Panc1 (cell line): Measurements from ENCODE around the gene TGM6. TPM values are rescaled to one million over a fixed set of nuclear protein-coding genes. Genes with fewer than 3 reads are reported as not detected.
A peak's percentile ranks its signal among the peaks of the same experiment; 100 is the strongest.

Experiments
- ATAC-seq: fragments of 200-7000 bp; cut with Tn5 transposase; 2 replicates; pipeline ENCODE4 v1.9.1; 2020; ENCODE audit warnings: mild to moderate bottlenecking, moderate library complexity
- BruUV-seq: library from RNA; stranded (reverse); fragments of 400-500 nt; replicated peaks from 2 replicates; lab custom pipeline; 2021; lab: Mats Ljungman, UMichigan
- CTCF ChIA-PET: fragments of 300-600 bp; sonication (Branson Sonifier 250); formaldehyde crosslinking; loops from one replicate; lab custom pipeline; 2022; ENCODE audit warnings: antibody characterized with exemption; lab: Charles Lee
- POLR2A ChIA-PET: fragments of 300-600 bp; sonication (Branson Sonifier 250); formaldehyde crosslinking; loops from one replicate; lab custom pipeline; 2022; ENCODE audit warnings: antibody characterized with exemption; lab: Charles Lee
- DNase-seq: peaks from one replicate; pipeline ENCODE4 v3.0.0-alpha.2; 2010; ENCODE audit warnings: low read depth, low spot score
- H3K27ac ChIP-seq: 2 replicates; pipeline ENCODE4 v1.5.1; 2011; ENCODE audit warnings: mild to moderate bottlenecking, low read length, inconsistent platforms
- H3K27me3 ChIP-seq: fragments of 200-500 bp; sonication (Bioruptor generic); 2 replicates; pipeline ENCODE4 v1.6.0; 2014; ENCODE audit warnings: low read length, inconsistent platforms; ENCODE audit not compliant: control insufficient read depth, insufficient read depth
- H3K36me3 ChIP-seq: fragments of 200-500 bp; sonication (Bioruptor generic); 2 replicates; pipeline ENCODE4 v1.5.1; 2014; ENCODE audit warnings: inconsistent platforms, mild to moderate bottlenecking, low read length, moderate library complexity; ENCODE audit not compliant: control insufficient read depth, insufficient read depth
- H3K4me1 ChIP-seq: 2 replicates; pipeline ENCODE4 v1.5.1; 2011; ENCODE audit warnings: inconsistent platforms, mild to moderate bottlenecking, low read length, moderate library complexity; ENCODE audit not compliant: control insufficient read depth, insufficient read depth
- H3K4me3 ChIP-seq, 2 experiments: 2 replicates each; pipeline ENCODE4 v1.5.1; 2011 to 2012; ENCODE audit warnings: low read depth in 2 of 2, low read length in 2 of 2, mild to moderate bottlenecking in 2 of 2, inconsistent platforms in 1 of 2, moderate library complexity in 1 of 2
- H3K9me3 ChIP-seq: fragments of 200-500 bp; sonication (Bioruptor generic); 2 replicates; pipeline ENCODE4 v1.5.1; 2014; ENCODE audit warnings: low read depth, mild to moderate bottlenecking, inconsistent platforms, low read length, moderate library complexity; ENCODE audit not compliant: control insufficient read depth, insufficient read depth
- CTCF ChIP-seq: fragments of 450-650 bp; IDR thresholded peaks from 2 replicates; pipeline ENCODE4 v1.5.1; 2017; ENCODE audit warnings: mild to moderate bottlenecking
- POLR2AphosphoS5 ChIP-seq: IDR thresholded peaks from 2 replicates; pipeline ENCODE4 v1.6.1; 2012; ENCODE audit warnings: mild to moderate bottlenecking, low read depth, low read length, moderate library complexity
- REST ChIP-seq, 2 experiments: IDR thresholded peaks; 2 replicates each; pipeline ENCODE4 v1.6.1; 2011 to 2012; ENCODE audit warnings: low read depth in 2 of 2, control low read depth in 1 of 2, low read length in 1 of 2, mild to moderate bottlenecking in 1 of 2, moderate library complexity in 1 of 2; ENCODE audit not compliant: insufficient read depth in 1 of 2
- SIN3A ChIP-seq: IDR thresholded peaks from 2 replicates; pipeline ENCODE4 v1.6.1; 2012; ENCODE audit warnings: low read depth, mild to moderate bottlenecking, low read length, moderate library complexity, borderline replicate concordance; ENCODE audit not compliant: insufficient read depth
- TCF7L2 ChIP-seq: IDR thresholded peaks from 2 replicates; pipeline ENCODE4 v1.6.1; 2011; ENCODE audit warnings: mild to moderate bottlenecking, low read depth, low read length, inconsistent platforms
- in situ Hi-C: cut with HindIII; loops from 2 replicates; pipeline ENCODE4 v1.10.0; 2016; ENCODE audit warnings: low sequenced_read_pairs, low pct_unique_long_range_greater_than_20kb
- intact Hi-C: fragments of 100-400 bp; cut with micrococcal nuclease; formaldehyde crosslinking; loops from one replicate; pipeline ENCODE4 v1.10.0; 2022; ENCODE audit not compliant: unreplicated experiment
- total RNA-seq: library from RNA; stranded (reverse); gene quantifications from one replicate; pipeline ENCODE4 v1.2.1, GENCODE V29; 2021; ENCODE audit not compliant: unreplicated experiment

TGM6 gene
- total RNA-seq, 1 experiment from 2014 or later: not detected

- Histone ChIP-seq H3K27ac (no peak overlapping the region), H3K4me1 (no peaks in the 10 kb centered on the region), H3K36me3 (no peaks in the 10 kb centered on the region), H3K9me3 (no peaks in the 10 kb centered on the region), H3K4me3 (no peak overlapping the region), H3K27me3 (peaks cover 6% of the 10 kb centered on the region; the same call in 1 of the 2 replicates)
- POLR2A ChIA-PET: no interaction called here
- no peak for TF ChIP-seq REST (IDR thresholded peaks at IDR 0.05; ENCODE audit: insufficient read depth in 1 of 2, low read depth in 2 of 2, low read length in 1 of 2)
- no peak for TF ChIP-seq POLR2AphosphoS5
- no peak for TF ChIP-seq SIN3A
- TF ChIP-seq TCF7L2: no peak
- TF ChIP-seq CTCF: peak; percentile 72; the same call in 1 of the 2 replicates
- CTCF ChIA-PET: interaction anchor here (0.5 to 2.0 kb wide), 4 partner anchors 69 to 180 kb away, joined by 3 to 6 read pairs (median 4); no protein-coding TSS in a partner anchor
- intact Hi-C loops (no loop called here), in situ Hi-C loops (no loop called here)
- no TSS peak for BruUV-seq
- DNase-seq (no peak), ATAC-seq (peak; percentile 81)
Measured at GRCh38 chr20:2387180-2387577, 6.5 kb downstream of the TGM6 start.

DNA sequence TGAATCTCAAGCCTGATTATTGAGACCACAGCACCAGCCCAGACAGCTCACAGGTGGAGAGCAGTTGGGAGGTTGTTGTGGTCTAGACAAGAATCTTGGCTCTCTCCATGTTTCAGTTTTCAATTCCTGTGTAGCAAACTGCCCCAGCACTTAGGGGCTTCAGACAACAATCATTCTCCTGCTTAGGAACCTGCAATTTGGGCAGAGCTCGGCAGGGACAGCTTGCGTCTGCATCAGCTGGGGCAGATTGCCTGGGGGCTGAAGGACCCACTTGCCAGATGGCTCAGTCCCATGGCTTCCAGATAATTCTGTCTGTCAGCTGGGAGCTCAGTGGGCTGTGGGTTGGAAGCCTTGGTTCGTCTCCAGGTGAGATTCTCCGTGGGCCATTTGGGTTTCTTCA lies 6.9 kb downstream of the TGM6 start:
- no peak for TF ChIP-seq POLR2AphosphoS5
- TF ChIP-seq REST (IDR thresholded peaks at IDR 0.05; ENCODE audit: insufficient read depth in 1 of 2, low read depth in 2 of 2, low read length in 1 of 2): no peak
- peak; percentile 41; the same call in 1 of the 2 replicates for TF ChIP-seq CTCF
- no peak for TF ChIP-seq TCF7L2
- Histone ChIP-seq H3K4me1 (no peaks in the 10 kb centered on the region), H3K9me3 (no peaks in the 10 kb centered on the region), H3K27ac (no peak overlapping the region), H3K27me3 (peaks cover 6% of the 10 kb centered on the region; the same call in 1 of the 2 replicates), H3K36me3 (no peaks in the 10 kb centered on the region), H3K4me3 (no peak overlapping the region)
- CTCF ChIA-PET: interaction anchor here (0.7 to 2.0 kb wide), 2 partner anchors 68 to 180 kb away, joined by 3 to 4 read pairs; no protein-coding TSS in a partner anchor
- in situ Hi-C loops: no loop called here
- ATAC-seq (no peak), DNase-seq (no peak)
- BruUV-seq: no TSS peak
- intact Hi-C loops: no loop called here
- POLR2A ChIA-PET: no interaction called here
